Measurements from ENCODE around the gene SLC17A7. TPM values are rescaled to one million over a fixed set of nuclear protein-coding genes. Genes with fewer than 3 reads are reported as not detected.

SLC17A7 gene
- total and polyA plus RNA-seq, 9 of the 15 experiments (the other 6 are each of a cell fraction or from before 2014, with no cell fraction given), result 1.1 to 15.7 (median 2.4) TPM

- TF ChIP-seq, protein P1, sequence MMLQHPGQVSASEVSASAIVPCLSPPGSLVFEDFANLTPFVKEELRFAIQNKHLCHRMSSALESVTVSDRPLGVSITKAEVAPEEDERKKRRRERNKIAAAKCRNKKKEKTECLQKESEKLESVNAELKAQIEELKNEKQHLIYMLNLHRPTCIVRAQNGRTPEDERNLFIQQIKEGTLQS (IDR thresholded peaks at IDR 0.05), result no peak
- TF ChIP-seq, protein P1 (CRISPR knock-in tag; conservative IDR thresholded peaks at IDR 0.05), result peak; percentile 26; the same call in 1 of the 2 replicates
- TF ChIP-seq TOE1 (IDR thresholded peaks at IDR 0.05; ENCODE audit: borderline replicate concordance) (no peak), TOE1 (CRISPR knock-in tag; IDR thresholded peaks at IDR 0.05; ENCODE audit: borderline replicate concordance, low read depth) (no peak), ZNF184 (CRISPR knock-in tag; IDR thresholded peaks at IDR 0.05) (no peak), NFYB (IDR thresholded peaks at IDR 0.05; ENCODE audit: extremely low read depth, insufficient read length) (no peak), RHOXF2B (CRISPR knock-in tag; conservative IDR thresholded peaks at IDR 0.05) (0 out of 2 replicates have a peak, but pooled peaks have one; percentile 4), CREM (IDR thresholded peaks at IDR 0.05; ENCODE audit: low read depth) (no peak), SMARCE1 (IDR thresholded peaks at IDR 0.05) (no peak), C11orf30 (IDR thresholded peaks at IDR 0.05; ENCODE audit: low read depth) (peak; percentile 95), ELF1 (tag; IDR thresholded peaks at IDR 0.05) (no peak), SUPT5H (IDR thresholded peaks at IDR 0.05) (peak; percentile 32), ZBED1 (IDR thresholded peaks at IDR 0.05) (no peak)
Measured at GRCh38 chr19:49488863-49489537, 47.7 kb upstream of the SLC17A7 start (continued).
